B cell (primary cell): ENCODE results near the gene CELA2A. TPM values are rescaled to one million over a fixed set of nuclear protein-coding genes. Genes with fewer than 3 reads are reported as not detected.

ENCODE experiments used
- ATAC-seq: fragments of 200-7000 bp; cut with Tn5 transposase; one replicate; pipeline ENCODE4 v1.10.0; 2021; ENCODE audit warnings: low read depth, mild to moderate bottlenecking, moderate number of reproducible peaks, moderate library complexity
- CTCF ChIA-PET: fragments of 350-600 bp; sonication (Branson Sonifier 250); formaldehyde crosslinking; loops from one replicate; lab custom pipeline; 2021; ENCODE audit warnings: antibody characterized with exemption, inconsistent platforms; lab: Charles Lee
- POLR2A ChIA-PET: fragments of 350-600 bp; sonication (Branson Sonifier 250); formaldehyde crosslinking; loops from one replicate; lab custom pipeline; 2021; ENCODE audit warnings: antibody characterized with exemption; lab: Charles Lee
- DNase-seq: peaks from one replicate; pipeline ENCODE4 v3.0.0; 2013
- H2AFZ ChIP-seq: 2 replicates; pipeline ENCODE4 v1.6.1; 2012; ENCODE audit warnings: mild to moderate bottlenecking, low read depth, low read length; ENCODE audit not compliant: insufficient read depth, poor library complexity, severe bottlenecking
- H3K27ac ChIP-seq, 2 donors: 1 replicate in 1 of 2; 2 replicates in 1 of 2; pipeline ENCODE4 v1.5.1; 2012 to 2013; ENCODE audit warnings: low read length in 2 of 2, mild to moderate bottlenecking in 2 of 2, moderate library complexity in 1 of 2
- H3K27me3 ChIP-seq, 4 experiments: fragments of 200-600 bp in 1 of 4; sonication (generic) in 1 of 4; replicated peaks in 1 of 4; 1 replicate in 2 of 4; 2 replicates in 2 of 4; pipeline versions ENCODE4 v1.6.1 to v1.7.0; 2013 to 2016; ENCODE audit warnings: low read length in 3 of 4, mild to moderate bottlenecking in 2 of 4, mixed read lengths in 1 of 4, moderate library complexity in 1 of 4; ENCODE audit not compliant: insufficient read depth in 4 of 4, control insufficient read depth in 3 of 4; ENCODE audit errors: control extremely low read depth in 1 of 4
- H3K36me3 ChIP-seq, 2 experiments: replicated peaks in 1 of 2; 1 replicate in 1 of 2; 2 replicates in 1 of 2; pipeline versions ENCODE4 v1.6.1 to v1.7.1; 2013; ENCODE audit warnings: low read length in 1 of 2; ENCODE audit not compliant: insufficient read depth in 2 of 2, control insufficient read depth in 1 of 2; ENCODE audit errors: control extremely low read depth in 1 of 2, extremely low read depth in 1 of 2
- H3K4me1 ChIP-seq, 2 donors: fragments of 200-600 bp in 1 of 2; sonication (generic) in 1 of 2; 1 replicate in 1 of 2; 2 replicates in 1 of 2; pipeline versions ENCODE4 v1.5.1 to v1.6.1; 2013 to 2017; ENCODE audit warnings: low read length in 2 of 2; ENCODE audit not compliant: control insufficient read depth in 2 of 2, insufficient read depth in 2 of 2
- H3K4me2 ChIP-seq: replicated peaks from 2 replicates; pipeline ENCODE3; 2012; ENCODE audit warnings: mild to moderate bottlenecking, low read depth, low read length; ENCODE audit not compliant: poor library complexity, severe bottlenecking
- H3K4me3 ChIP-seq, 5 experiments: fragments of 200-600 bp in 1 of 5; sonication (generic) in 1 of 5; 1 replicate in 3 of 5; 2 replicates in 2 of 5; pipeline versions ENCODE4 v1.5.1 to v1.7.0; 2011 to 2016; ENCODE audit warnings: low read length in 4 of 5, mild to moderate bottlenecking in 4 of 5, low read depth in 2 of 5, control low read depth in 1 of 5, moderate library complexity in 1 of 5; ENCODE audit not compliant: insufficient read depth in 1 of 5; ENCODE audit errors: control extremely low read depth in 1 of 5, extremely low read depth in 1 of 5
- H3K79me2 ChIP-seq: fragments of 200-600 bp; sonication (generic); one replicate; pipeline ENCODE4 v1.6.0; 2016; ENCODE audit warnings: low read length; ENCODE audit not compliant: control insufficient read depth, insufficient read depth
- H3K9ac ChIP-seq: fragments of 200-600 bp; sonication (generic); 2 replicates; pipeline ENCODE4 v1.6.1; 2017; ENCODE audit warnings: mild to moderate bottlenecking, low read length, moderate library complexity
- H3K9me3 ChIP-seq, 3 donors: one replicate each; pipeline versions ENCODE4 v1.6.1 to v1.7.1; 2013; ENCODE audit warnings: low read length in 2 of 3; ENCODE audit not compliant: control insufficient read depth in 2 of 3, insufficient read depth in 1 of 3; ENCODE audit errors: control extremely low read depth in 1 of 3
- H4K20me1 ChIP-seq: 2 replicates; pipeline ENCODE4 v1.6.0; 2012; ENCODE audit warnings: mild to moderate bottlenecking, low read length; ENCODE audit not compliant: insufficient read depth, control insufficient read depth, poor library complexity, severe bottlenecking
- H3K27ac Mint-ChIP-seq: one replicate; pipeline ENCODE4 v1.8.0; 2021; ENCODE audit warnings: mixed read lengths
- H3K27me3 Mint-ChIP-seq: one replicate; pipeline ENCODE4 v1.8.0; 2021; ENCODE audit warnings: mixed read lengths
- H3K4me1 Mint-ChIP-seq: one replicate; pipeline ENCODE4 v1.8.0; 2021; ENCODE audit warnings: mixed read lengths
- H3K4me3 Mint-ChIP-seq: one replicate; pipeline ENCODE4 v1.8.0; 2021; ENCODE audit warnings: mixed read lengths
- H3K9me3 Mint-ChIP-seq: one replicate; pipeline ENCODE4 v1.8.0; 2022; ENCODE audit warnings: mixed read lengths; ENCODE audit not compliant: insufficient read depth
- CTCF ChIP-seq: fragments of 200-600 bp; IDR thresholded peaks from one replicate; pipeline ENCODE4 v1.8.0; 2022; ENCODE audit warnings: antibody characterized with exemption, mild to moderate bottlenecking
- EZH2 ChIP-seq: IDR thresholded peaks from 2 replicates; pipeline ENCODE4 v1.6.1; 2012; ENCODE audit warnings: borderline replicate concordance, low read depth, mild to moderate bottlenecking, moderate library complexity, low read length; ENCODE audit not compliant: insufficient read depth, poor library complexity, severe bottlenecking
- WGBS: methylation state at CpG from one replicate; pipeline ENCODE4 v1.1.5; 2013; ENCODE audit warnings: missing lambda C conversion rate; ENCODE audit not compliant: insufficient coverage; 5-methylcytosine and 5-hydroxymethylcytosine counted together
- intact Hi-C: fragments of 100-400 bp; cut with micrococcal nuclease; formaldehyde crosslinking; loops from one replicate; pipeline ENCODE4 v1.10.0; 2022
- polyA plus RNA-seq: library from polyadenylated mRNA; depleted of rRNA; stranded (reverse); fragments of >200 nt; gene quantifications from 2 replicates; pipeline ENCODE4 v1.2.3, GENCODE V29; 2012
- total RNA-seq, 2 donors: library from RNA; stranded (reverse); fragments of 120-200 nt in 1 of 2; gene quantifications; 1 replicate in 1 of 2; 2 replicates in 1 of 2; pipeline versions ENCODE4 v1.2.3 to v1.2.4, GENCODE V29; 2013 to 2022

Gene CELA2A
- total and polyA plus RNA-seq, 2 donors (not counting 1 experiment from before 2014, with no cell fraction given), result not detected

DNA sequence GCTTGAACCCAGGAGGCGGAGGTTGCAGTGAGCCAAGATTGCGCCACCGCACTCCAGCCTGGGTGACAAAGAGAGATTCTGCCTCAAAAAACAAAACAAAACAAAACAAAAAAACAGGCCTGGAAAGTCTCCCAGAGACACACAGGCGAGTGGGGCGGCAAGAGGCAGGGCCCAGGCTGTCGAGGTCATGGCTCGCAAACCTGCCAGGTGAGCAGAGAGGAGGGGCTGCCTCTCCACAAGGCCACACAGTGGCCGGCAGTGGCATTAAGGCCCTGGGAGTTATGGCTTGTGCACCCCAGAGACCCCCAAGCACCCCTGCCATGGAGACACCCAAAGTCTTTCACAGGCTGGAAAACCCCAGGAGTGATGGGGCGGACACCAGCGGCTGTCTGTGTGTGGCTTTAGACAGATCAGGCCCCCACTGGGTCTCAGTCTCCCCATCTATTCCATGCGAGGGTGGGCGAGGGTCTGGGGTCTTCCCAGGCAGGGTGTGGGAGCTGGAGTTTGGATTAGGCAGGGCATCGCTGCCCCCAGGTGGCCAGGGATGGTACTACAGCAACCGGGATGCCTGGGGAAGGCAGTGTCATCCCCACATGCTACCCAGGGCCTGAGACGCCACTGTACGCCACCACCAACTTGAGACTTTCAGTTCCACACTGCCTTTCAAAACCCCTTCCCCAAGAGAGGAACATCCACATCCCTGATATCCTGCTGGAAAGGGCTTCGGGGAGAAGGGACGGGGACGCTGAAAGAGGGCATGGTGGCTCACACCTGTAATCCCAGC is 25.6 kb upstream of the CELA2A start:
- intact Hi-C loops, result loop anchor here (5.0 kb wide), 1 partner anchor 49 kb away; no protein-coding TSS in a partner anchor

More for the DNA sequence above, 25.6 kb upstream of the CELA2A start:
- WGBS, result 60% methylated on average over 11 of the region's 19 CpGs
- no peak overlapping the region for H3K4me2 ChIP-seq
- peak; percentile 98 for TF ChIP-seq CTCF
- no peak for TF ChIP-seq EZH2
- H3K79me2 ChIP-seq, result no peaks in the 10 kb centered on the region
- H3K4me3 ChIP-seq, result no peak overlapping the region
- no peak overlapping the region for H3K9ac ChIP-seq
- no peaks in the 10 kb centered on the region for H3K9me3 Mint-ChIP-seq
- ATAC-seq (peak; percentile 86), DNase-seq (peak; percentile 83)
- ChIA-PET POLR2A (no interaction called here), CTCF (interaction anchor here (0.6 to 9.6 kb wide), 21 partner anchors 9 to 302 kb away, joined by 3 to 292 read pairs (median 3); no protein-coding TSS in a partner anchor)
- peak overlapping the region in 1 of 2 donors; percentile 28 for H3K27ac ChIP-seq
- H3K9me3 ChIP-seq, result no peaks in the 10 kb centered on the region
- no peaks in the 10 kb centered on the region for H3K27me3 ChIP-seq
- H3K4me3 Mint-ChIP-seq, result no peak overlapping the region
- H3K4me1 ChIP-seq, result no peaks in the 10 kb centered on the region
- no peak overlapping the region for H2AFZ ChIP-seq
- H3K27ac Mint-ChIP-seq, result no peak overlapping the region
- peaks cover 18% of the 10 kb centered on the region for H4K20me1 ChIP-seq
- H3K27me3 Mint-ChIP-seq, result no peaks in the 10 kb centered on the region
- no peaks in the 10 kb centered on the region for H3K4me1 Mint-ChIP-seq
- peaks cover 0 to 14% of the 10 kb centered on the region in 2 experiments for H3K36me3 ChIP-seq
